Gastrocnemius medialis (tissue), 4 donors: ENCODE results near the gene VWA8. TPM values are rescaled to one million over a fixed set of nuclear protein-coding genes. Genes with fewer than 3 reads are reported as not detected.

Experiments used
- ATAC-seq, 2 donors: fragments of 150-250 bp; one replicate each; pipeline ENCODE4 v1.9.1; 2016
- DNase-seq, 2 donors: peaks; one replicate each; pipeline ENCODE4 v3.0.0-alpha.2; 2019
- H3K27ac ChIP-seq, 4 donors: fragments of 200-600 bp; sonication (generic); 1 replicate in 1 of 4; 2 replicates in 3 of 4; pipeline ENCODE4 v1.5.1; 2016 to 2018; ENCODE audit warnings: mild to moderate bottlenecking in 2 of 4, moderate library complexity in 1 of 4
- H3K27me3 ChIP-seq, 3 donors: fragments of 200-600 bp; sonication (generic) in 2 of 3; 1 replicate in 1 of 3; 2 replicates in 2 of 3; pipeline versions ENCODE4 v1.5.1 to v1.6.0; 2016 to 2019; ENCODE audit warnings: mild to moderate bottlenecking in 1 of 3, moderate library complexity in 1 of 3
- H3K36me3 ChIP-seq, 2 donors: fragments of 200-600 bp; sonication (generic) in 1 of 2; one replicate each; pipeline ENCODE4 v1.5.1; 2017 to 2018
- H3K4me1 ChIP-seq, 2 donors: fragments of 200-600 bp; sonication (generic) in 1 of 2; one replicate each; pipeline ENCODE4 v1.5.1; 2016 to 2017; ENCODE audit warnings: mild to moderate bottlenecking in 2 of 2
- H3K4me3 ChIP-seq, 4 donors: fragments of 200-600 bp; sonication (generic) in 3 of 4; 1 replicate in 1 of 4; 2 replicates in 3 of 4; pipeline ENCODE4 v1.5.1; 2016 to 2019; ENCODE audit warnings: mild to moderate bottlenecking in 2 of 4
- H3K9me3 ChIP-seq, 3 donors: fragments of 200-600 bp; sonication (generic) in 2 of 3; 1 replicate in 1 of 3; 2 replicates in 2 of 3; pipeline ENCODE4 v1.5.1; 2016 to 2019
- POLR2A ChIP-seq, 2 donors: fragments of 450-650 bp; IDR thresholded peaks; one replicate each; pipeline ENCODE4 v1.6.1; 2017; ENCODE audit warnings: antibody characterized with exemption in 2 of 2, mild to moderate bottlenecking in 2 of 2, moderate library complexity in 2 of 2
- in situ Hi-C, 4 donors: fragments of 200-750 bp; cut with MboI; loops; one replicate each; pipeline versions ENCODE4 v1.15.0 to v1.8.0; 2017; ENCODE audit warnings: low sequenced_read_pairs in 4 of 4
- intact Hi-C: fragments of 100-400 bp; cut with DNase I; formaldehyde crosslinking; loops from one replicate; pipeline ENCODE4 v1.15.1; 2023; ENCODE audit warnings: low total_unique reads
- total RNA-seq, 4 donors: library from RNA; depleted of rRNA; stranded (reverse); fragments of >200 nt; gene quantifications; one replicate each; pipeline versions ENCODE4 v1.1.0 to v1.2.3, GENCODE V29; 2016
- TF ChIP-seq, protein P1 (sequence below), 5 experiments: fragments of 450-650 bp in 3 of 5; fragments of 200-600 bp in 2 of 5; sonication (generic) in 2 of 5; IDR thresholded peaks in 4 of 5; conservative IDR thresholded peaks in 1 of 5; 1 replicate in 4 of 5; 2 replicates in 1 of 5; pipeline ENCODE4 v1.5.1; 2016 to 2019; ENCODE audit warnings: antibody characterized with exemption in 5 of 5, mild to moderate bottlenecking in 3 of 5, moderate library complexity in 3 of 5

Gene VWA8
- total RNA-seq, 4 donors from 2014 or later, result 24.7 to 37.9 (median 29.7) TPM

DNA sequence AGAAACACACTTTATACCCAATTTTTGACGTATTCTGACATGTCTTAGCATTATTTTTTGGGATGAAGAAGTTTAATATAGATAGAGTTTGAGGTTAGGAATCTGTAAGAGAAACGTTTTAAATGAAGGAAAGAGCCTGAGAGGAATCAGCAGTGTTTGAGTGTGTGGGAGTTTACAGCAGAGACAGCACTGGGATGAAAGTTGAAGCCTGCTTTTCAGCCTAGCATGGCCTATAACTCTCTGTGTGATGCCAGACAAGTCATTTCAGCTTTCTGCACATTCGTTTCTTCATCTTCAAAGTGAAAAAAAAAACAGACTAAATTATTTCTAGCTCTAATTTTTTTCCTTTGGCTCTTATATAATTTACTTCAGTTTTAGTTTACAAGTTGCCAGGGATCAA, 326.5 kb downstream of the VWA8 start:
- intact Hi-C loops, result no loop called here
- H3K9me3 ChIP-seq, result no peaks in the 10 kb centered on the region
- no peaks in the 10 kb centered on the region for H3K27me3 ChIP-seq
- no peak overlapping the region for H3K4me3 ChIP-seq
- in situ Hi-C loops, result loop anchor here in 1 of 4 donors (25.0 kb wide), 1 partner anchor 172 kb away; the partner anchor contains the start of gene RGCC
- H3K4me1 ChIP-seq, result peaks cover 1 to 2% of the 10 kb centered on the region in 2 donors
- H3K36me3 ChIP-seq, result no peaks in the 10 kb centered on the region
- H3K27ac ChIP-seq, result no peak overlapping the region
- no peak for ATAC-seq
- TF ChIP-seq POLR2A (IDR thresholded peaks at IDR 0.05), result no peak
- TF ChIP-seq, protein P1, sequence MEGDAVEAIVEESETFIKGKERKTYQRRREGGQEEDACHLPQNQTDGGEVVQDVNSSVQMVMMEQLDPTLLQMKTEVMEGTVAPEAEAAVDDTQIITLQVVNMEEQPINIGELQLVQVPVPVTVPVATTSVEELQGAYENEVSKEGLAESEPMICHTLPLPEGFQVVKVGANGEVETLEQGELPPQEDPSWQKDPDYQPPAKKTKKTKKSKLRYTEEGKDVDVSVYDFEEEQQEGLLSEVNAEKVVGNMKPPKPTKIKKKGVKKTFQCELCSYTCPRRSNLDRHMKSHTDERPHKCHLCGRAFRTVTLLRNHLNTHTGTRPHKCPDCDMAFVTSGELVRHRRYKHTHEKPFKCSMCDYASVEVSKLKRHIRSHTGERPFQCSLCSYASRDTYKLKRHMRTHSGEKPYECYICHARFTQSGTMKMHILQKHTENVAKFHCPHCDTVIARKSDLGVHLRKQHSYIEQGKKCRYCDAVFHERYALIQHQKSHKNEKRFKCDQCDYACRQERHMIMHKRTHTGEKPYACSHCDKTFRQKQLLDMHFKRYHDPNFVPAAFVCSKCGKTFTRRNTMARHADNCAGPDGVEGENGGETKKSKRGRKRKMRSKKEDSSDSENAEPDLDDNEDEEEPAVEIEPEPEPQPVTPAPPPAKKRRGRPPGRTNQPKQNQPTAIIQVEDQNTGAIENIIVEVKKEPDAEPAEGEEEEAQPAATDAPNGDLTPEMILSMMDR (IDR thresholded peaks at IDR 0.05 in 4 of 5, conservative IDR thresholded peaks at IDR 0.05 in 1 of 5), result no peak
- DNase-seq, result no peak

DNA sequence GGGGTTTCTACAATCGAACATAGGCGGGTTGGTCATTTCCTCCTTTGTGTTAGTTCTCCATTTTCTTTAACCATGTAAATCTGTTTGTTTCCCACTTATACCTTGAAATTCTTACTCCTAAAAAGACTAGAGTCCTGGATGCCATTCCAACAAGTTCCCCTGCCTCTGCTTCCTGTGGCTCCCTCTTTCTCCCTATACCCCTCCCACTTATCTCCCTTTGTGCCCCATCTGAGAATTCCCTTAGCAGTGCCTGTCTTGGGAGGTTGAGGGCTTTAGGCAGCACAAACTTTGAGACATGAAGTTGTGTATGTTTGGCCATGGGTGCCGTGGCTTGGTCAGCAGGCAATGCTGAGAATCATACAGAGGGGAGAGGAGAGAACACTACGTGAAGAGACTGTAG, 327.1 kb downstream of the VWA8 start:
- no peak for ATAC-seq
- no peak for DNase-seq
- in situ Hi-C loops, result loop anchor here in 1 of 4 donors (25.0 kb wide), 1 partner anchor 171 kb away; the partner anchor contains the start of gene RGCC

DNA sequence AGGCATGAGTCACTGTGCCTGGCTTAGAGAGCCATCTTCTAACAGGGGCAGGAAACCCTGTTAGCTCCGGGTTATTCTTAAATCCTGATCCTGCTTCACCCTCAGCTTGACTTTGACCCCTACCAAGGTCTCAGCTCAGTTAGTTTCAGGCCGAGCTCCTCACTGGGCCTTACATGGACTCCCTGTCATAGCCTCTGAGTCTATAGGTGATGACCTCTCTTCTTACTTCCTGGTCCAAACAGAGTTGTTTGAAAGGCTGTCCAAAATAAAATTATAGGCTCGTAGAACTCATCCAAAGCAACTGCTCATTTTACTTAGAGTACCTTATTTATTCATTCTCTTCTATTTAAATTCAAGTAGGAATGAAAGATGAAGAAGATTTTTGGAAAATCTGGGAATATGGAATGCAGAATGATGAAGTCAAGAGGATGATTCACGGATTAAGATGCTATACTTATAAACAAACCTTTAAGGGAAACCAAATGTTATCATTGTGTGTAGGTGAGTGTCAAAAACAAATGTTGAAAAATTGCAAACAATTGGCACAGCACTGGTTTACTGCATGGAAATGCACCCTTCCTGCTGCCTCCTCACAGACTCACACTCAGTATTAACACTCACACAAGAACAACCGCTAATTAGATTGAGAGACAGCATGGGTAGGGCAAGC, 329.5 kb downstream of the VWA8 start:
- intact Hi-C loops, result no loop called here
- Histone ChIP-seq H3K27ac (no peak overlapping the region), H3K9me3 (no peaks in the 10 kb centered on the region), H3K4me3 (no peak overlapping the region), H3K4me1 (no peaks in the 10 kb centered on the region), H3K27me3 (no peaks in the 10 kb centered on the region), H3K36me3 (no peaks in the 10 kb centered on the region)
- TF ChIP-seq POLR2A (IDR thresholded peaks at IDR 0.05), result no peak
- TF ChIP-seq, protein P1 (IDR thresholded peaks at IDR 0.05 in 4 of 5, conservative IDR thresholded peaks at IDR 0.05 in 1 of 5), result no peak
- ATAC-seq, result no peak
- in situ Hi-C loops, result loop anchor here in 1 of 4 donors (25.0 kb wide), 1 partner anchor 169 kb away; the partner anchor contains the start of gene RGCC
- no peak for DNase-seq

More for the DNA sequence above, 327.1 kb downstream of the VWA8 start:
- intact Hi-C loops, result no loop called here
- no peaks in the 10 kb centered on the region for H3K36me3 ChIP-seq
- H3K27me3 ChIP-seq, result no peaks in the 10 kb centered on the region
- TF ChIP-seq, protein P1 (IDR thresholded peaks at IDR 0.05 in 4 of 5, conservative IDR thresholded peaks at IDR 0.05 in 1 of 5), result no peak
- no peak for TF ChIP-seq POLR2A (IDR thresholded peaks at IDR 0.05)
- no peaks in the 10 kb centered on the region for H3K9me3 ChIP-seq
- H3K4me1 ChIP-seq, result no peaks in the 10 kb centered on the region
- H3K4me3 ChIP-seq, result no peak overlapping the region
- no peak overlapping the region for H3K27ac ChIP-seq

DNA sequence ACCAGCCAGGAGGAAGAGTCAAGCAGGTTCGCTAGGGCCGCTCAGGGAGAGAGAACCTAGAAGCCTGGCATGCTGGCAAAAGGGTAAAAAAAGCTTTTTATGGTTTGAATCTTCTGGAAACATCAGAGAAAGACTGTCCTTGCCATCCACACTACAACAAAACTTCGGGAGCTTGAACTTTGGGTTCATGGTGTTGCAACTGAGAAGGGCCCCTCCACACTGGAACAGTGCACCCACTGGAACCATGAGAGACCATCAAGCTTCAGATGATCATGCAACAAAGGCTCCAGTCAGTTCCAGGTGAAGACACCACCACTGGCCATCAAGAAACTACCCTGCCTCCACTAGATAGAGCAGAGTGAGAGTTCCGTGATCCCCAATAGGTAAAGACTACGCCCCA, 333.5 kb downstream of the VWA8 start:
- no peaks in the 10 kb centered on the region for H3K27me3 ChIP-seq
- no peaks in the 10 kb centered on the region for H3K9me3 ChIP-seq
- H3K4me1 ChIP-seq, result peaks cover 9 to 10% of the 10 kb centered on the region in 2 donors
- no peaks in the 10 kb centered on the region for H3K36me3 ChIP-seq
- TF ChIP-seq, protein P1 (IDR thresholded peaks at IDR 0.05 in 4 of 5, conservative IDR thresholded peaks at IDR 0.05 in 1 of 5), result no peak
- no peak for TF ChIP-seq POLR2A (IDR thresholded peaks at IDR 0.05)
- intact Hi-C loops (no loop called here), in situ Hi-C loops (loop anchor here in 1 of 4 donors (25.0 kb wide), 1 partner anchor 165 kb away; the partner anchor contains the start of gene RGCC)
- no peak for DNase-seq
- H3K4me3 ChIP-seq, result no peak overlapping the region
- no peak for ATAC-seq
- no peak overlapping the region for H3K27ac ChIP-seq
